AG10803 (cell line): ENCODE results near the gene CFAP97D1.

Experiments
- DNase-seq: peaks from one replicate; pipeline ENCODE4 v3.0.0; 2010; ENCODE audit warnings: low read depth
- H3K4me3 ChIP-seq: 2 replicates; pipeline ENCODE4 v1.5.1; 2011; ENCODE audit warnings: mild to moderate bottlenecking, low read length, control low read depth
- TF ChIP-seq, protein P1 (sequence below): conservative IDR thresholded peaks from 2 replicates; pipeline ENCODE4 v1.5.1; 2011; ENCODE audit warnings: mild to moderate bottlenecking, low read length, control low read depth, inconsistent platforms

Gene CFAP97D1

DNA sequence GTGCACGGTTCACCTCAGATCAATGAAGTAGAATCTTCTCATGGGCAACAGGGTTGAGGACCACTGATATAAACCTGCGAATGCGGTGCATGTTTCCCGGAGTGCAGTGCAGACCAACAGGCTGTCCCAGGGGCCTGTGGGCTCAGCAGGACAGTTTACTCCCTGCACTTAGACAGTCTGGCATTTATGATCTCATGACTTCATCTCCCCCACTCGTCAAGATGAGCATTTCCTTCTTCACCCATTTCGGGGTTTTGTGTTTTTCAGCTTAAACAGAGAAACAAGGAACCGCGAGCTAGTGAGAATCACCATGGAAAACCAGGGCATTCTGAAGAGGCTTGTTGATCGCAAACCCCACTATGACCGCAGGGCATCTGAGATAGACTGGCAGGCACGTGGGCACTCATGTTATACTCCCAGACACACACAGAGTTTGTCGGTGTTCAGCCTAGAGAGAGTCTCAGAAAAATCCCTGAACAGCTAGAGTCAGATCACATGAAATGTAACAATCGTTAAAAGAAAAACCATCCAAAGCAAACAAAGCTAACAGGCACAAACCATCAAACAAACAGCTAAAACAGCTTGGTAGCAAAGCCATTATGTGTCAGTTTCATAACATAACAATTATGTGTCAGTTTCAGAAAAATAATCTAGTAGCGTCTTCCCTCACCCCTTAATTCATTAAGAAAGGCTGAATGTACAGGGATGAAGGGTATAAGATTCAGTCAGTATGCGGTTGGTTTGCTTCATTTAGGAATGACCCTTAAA is 2.9 kb downstream of the CFAP97D1 start:
- no peak overlapping the region for H3K4me3 ChIP-seq
- TF ChIP-seq, protein P1, sequence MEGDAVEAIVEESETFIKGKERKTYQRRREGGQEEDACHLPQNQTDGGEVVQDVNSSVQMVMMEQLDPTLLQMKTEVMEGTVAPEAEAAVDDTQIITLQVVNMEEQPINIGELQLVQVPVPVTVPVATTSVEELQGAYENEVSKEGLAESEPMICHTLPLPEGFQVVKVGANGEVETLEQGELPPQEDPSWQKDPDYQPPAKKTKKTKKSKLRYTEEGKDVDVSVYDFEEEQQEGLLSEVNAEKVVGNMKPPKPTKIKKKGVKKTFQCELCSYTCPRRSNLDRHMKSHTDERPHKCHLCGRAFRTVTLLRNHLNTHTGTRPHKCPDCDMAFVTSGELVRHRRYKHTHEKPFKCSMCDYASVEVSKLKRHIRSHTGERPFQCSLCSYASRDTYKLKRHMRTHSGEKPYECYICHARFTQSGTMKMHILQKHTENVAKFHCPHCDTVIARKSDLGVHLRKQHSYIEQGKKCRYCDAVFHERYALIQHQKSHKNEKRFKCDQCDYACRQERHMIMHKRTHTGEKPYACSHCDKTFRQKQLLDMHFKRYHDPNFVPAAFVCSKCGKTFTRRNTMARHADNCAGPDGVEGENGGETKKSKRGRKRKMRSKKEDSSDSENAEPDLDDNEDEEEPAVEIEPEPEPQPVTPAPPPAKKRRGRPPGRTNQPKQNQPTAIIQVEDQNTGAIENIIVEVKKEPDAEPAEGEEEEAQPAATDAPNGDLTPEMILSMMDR: no peak
- no peak for DNase-seq

DNA sequence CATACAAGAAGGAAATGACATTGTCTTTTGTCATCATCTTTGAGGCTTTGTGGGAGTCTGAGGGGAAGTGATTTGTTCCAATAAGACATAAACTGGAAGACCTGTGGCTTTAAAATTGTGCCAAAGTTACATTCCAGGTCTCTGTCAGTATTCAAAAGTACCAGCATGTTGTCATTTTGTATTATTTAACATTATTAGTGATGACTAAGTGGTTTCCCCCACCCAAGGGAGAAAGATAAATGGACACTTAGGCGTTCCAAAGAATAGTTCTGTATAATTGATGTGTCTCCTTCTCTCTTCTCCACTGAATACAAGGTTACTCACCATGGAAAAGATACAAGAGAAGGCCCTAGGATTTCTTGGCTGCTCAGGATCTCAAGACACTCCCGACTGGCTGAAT is 3.8 kb downstream of the CFAP97D1 start:
- TF ChIP-seq, protein P1: no peak
- DNase-seq: peak; percentile 86

DNA sequence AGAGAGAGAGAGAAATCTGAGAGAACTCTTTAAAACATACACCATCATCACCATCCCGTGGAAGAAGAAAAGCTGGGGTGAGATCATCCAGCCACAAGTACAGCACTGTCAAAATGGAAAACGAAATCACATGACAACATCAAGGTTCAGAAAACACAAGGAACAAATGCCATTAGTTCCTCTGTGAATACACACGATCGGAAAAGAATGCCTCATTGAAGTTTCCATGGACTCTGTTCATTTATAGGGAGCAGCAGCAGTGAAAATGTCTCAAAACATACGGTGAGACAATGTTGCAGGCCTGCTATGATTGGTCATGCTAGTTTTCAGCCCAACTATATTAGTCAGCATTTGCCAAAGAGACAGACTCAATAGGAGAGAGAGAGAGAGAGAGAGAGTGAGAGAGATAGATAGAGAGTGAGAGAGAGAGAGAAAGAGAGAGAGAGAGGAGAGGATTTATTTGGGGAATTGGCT is 4.4 kb downstream of the CFAP97D1 start:
- H3K4me3 ChIP-seq: no peak overlapping the region
- TF ChIP-seq, protein P1: no peak
- DNase-seq: peak; percentile 85

More for the DNA sequence above, 3.8 kb downstream of the CFAP97D1 start:
- H3K4me3 ChIP-seq: no peak overlapping the region

DNA sequence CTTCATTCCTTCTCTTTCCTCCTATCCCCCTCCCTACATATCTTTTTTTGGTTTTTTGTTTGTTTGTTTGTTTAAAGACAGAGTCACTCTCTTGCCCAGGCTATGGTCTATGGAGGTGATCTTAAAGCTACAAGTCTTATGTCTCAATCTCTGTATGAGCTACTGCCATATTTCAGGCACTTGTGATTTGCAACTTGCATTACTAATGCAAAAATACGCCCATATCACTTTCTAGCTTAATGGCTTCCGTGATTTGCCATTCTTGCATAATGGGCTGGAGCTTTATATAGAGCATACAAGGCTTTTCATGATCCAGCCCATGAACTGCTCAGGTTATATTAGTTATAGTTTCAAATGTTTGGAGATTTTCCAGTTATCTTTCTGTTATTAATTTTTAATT is 7.5 kb downstream of the CFAP97D1 start:
- DNase-seq: no peak
- H3K4me3 ChIP-seq: no peak overlapping the region
- TF ChIP-seq, protein P1: no peak

DNA sequence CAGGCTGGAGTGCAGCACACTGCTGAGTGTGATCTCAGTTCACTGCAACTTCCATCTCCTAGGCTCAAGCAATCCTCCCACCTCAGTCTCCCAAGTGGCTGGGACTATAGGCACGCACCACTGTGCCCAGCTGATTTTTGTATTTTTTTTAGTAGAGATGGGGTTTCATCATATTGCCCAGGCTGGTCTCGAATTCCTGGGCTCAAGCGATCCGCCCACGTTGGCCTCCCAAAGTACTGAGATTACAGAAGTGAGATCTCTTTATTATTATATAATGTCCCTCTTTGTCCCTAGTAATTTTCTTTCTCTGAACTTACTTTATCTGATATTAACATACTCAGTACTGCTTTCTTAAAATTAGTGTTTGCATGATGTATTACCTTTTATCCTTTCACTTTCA is 8.3 kb downstream of the CFAP97D1 start:
- DNase-seq: no peak
- TF ChIP-seq, protein P1: no peak
- no peak overlapping the region for H3K4me3 ChIP-seq

DNA sequence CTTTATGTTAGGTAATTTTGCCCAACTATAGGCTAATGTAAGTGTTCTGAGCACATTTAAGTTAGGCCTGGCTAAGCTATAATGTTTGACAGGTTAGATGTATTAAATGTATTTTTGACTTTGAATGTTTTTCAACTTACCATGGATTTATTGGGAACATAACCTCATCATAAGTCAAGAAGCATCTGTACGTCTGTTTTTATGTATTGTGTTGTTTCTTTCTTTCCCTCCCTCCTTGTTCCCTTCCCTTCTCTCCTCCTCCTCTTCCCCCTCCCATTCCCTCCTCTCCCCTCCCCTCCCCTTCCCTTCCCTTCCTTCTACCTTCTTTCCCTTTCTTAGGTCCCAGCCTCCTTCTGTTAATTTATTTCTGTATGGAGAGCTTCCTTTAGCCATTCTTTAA is 9.2 kb downstream of the CFAP97D1 start:
- DNase-seq: no peak
- H3K4me3 ChIP-seq: no peak overlapping the region
- TF ChIP-seq, protein P1: no peak

DNA sequence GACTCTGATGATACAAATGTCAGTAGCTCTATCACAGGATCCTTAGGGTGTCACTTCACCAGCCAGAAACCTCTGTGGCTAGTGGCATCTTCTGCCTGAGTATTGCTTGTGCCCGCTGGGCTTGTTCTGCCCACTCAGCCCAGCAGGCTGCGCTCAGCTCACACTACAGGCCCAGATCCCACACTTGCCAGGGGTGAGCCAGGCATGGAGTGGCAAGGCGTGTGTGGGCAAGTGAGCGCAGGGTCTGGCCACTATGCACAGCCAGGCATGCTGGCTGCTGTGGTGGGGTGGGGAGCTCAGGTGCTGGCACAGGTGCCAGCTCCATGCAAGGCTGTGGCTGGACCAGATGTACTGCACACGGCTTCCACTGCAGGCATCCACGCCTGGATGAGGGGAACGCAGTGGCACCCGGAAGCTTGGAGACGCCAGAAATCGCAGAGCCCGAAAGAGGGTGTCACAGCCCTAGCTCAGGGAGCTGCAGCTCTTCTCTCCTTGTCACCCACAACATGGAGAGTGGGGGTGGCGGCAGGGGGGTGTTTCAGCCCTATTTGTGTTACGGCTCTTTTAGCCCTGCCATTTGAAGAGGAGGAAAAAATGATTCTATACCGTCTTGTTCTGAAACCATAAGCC is 10.2 kb downstream of the CFAP97D1 start:
- no peak for DNase-seq
- TF ChIP-seq, protein P1: no peak
- H3K4me3 ChIP-seq: no peak overlapping the region
